NCI-H460 (cell line): ENCODE measurements around the gene HBM. TPM values are rescaled to one million over a fixed set of nuclear protein-coding genes. Genes with fewer than 3 reads are reported as not detected.
A peak's percentile ranks its signal among the peaks of the same experiment; 100 is the strongest.
"Not testable (repeated sequence)": the region's sequence is repeated elsewhere in the genome, so short reads cannot be mapped to it uniquely, and the experiment has no call there.

Experiments
- DNase-seq: peaks from one replicate; pipeline ENCODE4 v3.0.0-alpha.2; 2016; ENCODE audit warnings: low read depth; ENCODE audit errors: extremely low read depth
- total RNA-seq: library from RNA; depleted of rRNA; stranded (reverse); fragments of >200 nt; shearing (Covaris generic); gene quantifications from 2 replicates; pipeline ENCODE4 v1.2.3, GENCODE V29; 2014

Gene HBM
- total RNA-seq, 1 experiment from 2014 or later = not detected

DNA sequence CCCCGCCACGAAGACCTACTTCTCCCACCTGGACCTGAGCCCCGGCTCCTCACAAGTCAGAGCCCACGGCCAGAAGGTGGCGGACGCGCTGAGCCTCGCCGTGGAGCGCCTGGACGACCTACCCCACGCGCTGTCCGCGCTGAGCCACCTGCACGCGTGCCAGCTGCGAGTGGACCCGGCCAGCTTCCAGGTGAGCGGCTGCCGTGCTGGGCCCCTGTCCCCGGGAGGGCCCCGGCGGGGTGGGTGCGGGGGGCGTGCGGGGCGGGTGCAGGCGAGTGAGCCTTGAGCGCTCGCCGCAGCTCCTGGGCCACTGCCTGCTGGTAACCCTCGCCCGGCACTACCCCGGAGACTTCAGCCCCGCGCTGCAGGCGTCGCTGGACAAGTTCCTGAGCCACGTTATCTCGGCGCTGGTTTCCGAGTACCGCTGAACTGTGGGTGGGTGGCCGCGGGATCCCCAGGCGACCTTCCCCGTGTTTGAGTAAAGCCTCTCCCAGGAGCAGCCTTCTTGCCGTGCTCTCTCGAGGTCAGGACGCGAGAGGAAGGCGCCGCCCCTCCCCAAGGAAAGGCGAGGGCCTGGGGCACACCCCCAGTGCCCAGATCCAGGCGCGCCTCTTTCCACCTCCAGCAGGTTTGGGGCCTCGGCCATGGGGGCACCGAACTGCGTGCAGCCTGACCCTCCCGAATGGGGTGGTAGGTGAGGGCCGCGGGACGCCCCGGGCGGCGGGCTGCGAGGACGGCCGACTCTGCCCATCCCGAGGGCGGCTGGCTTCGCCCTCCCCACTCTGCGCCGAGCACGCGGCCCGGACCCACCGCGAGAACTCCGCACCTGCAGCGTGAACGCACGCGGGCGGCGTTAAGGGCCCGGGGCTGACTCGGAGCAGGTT, 15.1 kb downstream of the HBM start:
- DNase-seq = peak; percentile 70

DNA sequence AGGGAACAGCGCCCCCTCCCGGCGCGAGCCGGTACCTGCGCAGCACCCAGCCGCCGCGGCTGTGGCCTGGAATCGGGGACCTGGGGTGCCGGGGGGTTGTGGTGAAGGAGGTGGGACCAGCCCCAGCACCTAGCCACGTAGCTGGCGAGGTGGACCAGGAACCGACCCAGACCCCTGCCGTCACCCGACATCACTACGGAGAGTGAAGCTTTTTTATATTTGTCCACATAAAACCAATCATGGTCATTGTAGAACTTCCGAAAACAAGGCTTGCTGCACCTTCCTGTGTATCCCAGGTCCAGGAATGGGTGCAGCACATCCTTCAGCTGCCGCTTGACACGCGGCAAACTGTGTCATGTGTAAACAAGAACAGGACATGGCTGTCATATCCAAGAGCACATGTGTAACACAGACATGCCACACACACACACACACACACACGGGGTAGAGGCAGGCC, 15.8 kb downstream of the HBM start:
- DNase-seq = no peak

GRCh38 chr16:183005-183404, 17.2 kb downstream of the HBM start:
- no peak for DNase-seq

- no peak for DNase-seq
These were observed 19.4 kb downstream of the HBM start for GRCh38 chr16:185213-185612.

DNA sequence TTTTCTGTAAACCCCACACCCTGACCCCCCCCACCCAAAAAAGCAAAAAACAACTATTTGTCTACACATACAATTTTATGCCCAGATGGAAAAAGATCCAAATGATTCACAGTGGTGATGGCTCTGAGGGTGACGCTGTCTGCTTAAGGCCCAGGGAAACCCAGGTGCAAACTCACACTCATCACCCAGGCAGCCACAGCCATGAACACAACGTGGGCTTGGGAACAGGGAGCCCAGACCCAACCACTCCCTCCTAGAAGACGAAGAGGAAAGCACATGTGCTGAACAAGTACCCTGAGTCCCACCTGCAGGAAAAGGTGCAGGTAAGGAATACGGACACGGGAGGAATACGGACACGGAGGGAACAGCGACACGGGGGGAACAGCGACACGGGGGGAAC, 19.9 kb downstream of the HBM start:
- no peak for DNase-seq

GRCh38 chr16:187330-187729, 21.6 kb downstream of the HBM start:
- no peak for DNase-seq

DNA sequence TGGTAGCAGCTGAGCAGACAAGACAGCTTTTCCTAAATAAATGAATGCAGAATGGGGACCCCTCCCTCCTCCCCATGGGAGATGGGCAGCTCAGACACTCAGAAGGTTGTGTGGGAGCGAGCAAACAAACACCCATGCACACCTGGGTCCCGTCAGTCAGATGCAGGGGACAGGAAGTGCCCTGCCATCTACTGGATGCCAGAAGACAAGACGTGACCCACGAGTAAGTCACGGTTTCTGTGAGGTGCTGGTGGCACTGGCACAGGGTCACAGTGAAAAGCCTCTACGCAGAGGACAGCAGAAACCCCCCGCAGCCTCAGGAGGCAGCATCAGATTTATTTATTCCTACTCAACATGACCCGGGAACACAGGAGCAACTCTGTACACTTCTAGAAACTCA, 22.9 kb downstream of the HBM start:
- no peak for DNase-seq

- DNase-seq = no peak
These were observed 23.9 kb downstream of the HBM start for GRCh38 chr16:189604-190186.

DNA sequence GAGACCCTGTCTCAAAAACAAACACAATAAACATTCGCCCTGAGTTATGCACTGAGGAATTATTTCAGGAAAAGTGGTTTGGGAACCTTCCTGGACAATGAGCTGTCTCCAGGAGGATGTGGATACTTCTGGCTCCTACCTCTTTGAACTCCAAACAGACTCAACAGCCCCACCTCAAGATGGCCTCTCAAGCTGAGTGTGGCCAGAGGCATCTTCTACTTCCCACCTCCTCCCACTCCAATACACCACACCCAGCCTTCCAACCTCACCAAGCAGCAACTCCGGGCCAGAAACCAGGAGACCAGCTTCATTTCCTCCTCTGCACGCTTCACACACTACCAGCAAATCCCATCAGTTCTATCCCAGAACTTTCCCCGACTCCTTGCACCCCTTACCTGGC, 26.1 kb downstream of the HBM start:
- DNase-seq = no peak

DNA sequence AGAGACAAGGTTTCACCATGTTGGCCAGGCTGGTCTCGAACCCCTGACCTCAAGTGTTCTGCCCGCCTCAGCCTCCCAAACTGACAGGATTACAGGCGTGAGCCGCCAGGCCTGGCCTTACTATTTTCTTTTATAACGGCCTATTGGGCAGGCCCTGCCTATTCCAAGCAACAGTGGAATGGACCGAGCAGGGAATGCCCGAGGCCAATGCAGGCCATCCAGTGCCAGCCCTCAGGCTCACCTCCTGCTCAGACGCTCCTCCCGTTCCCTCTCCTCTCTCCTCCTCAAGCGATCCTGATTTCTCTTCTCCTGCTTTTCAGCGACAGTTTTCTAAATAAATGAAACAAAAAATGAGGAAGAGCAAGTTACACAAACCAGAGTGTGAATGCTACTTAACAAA, 26.9 kb downstream of the HBM start:
- no peak for DNase-seq

GRCh38 chr16:193441-193840, 27.7 kb downstream of the HBM start:
- no peak for DNase-seq

GRCh38 chr16:194516-194915, 28.7 kb downstream of the HBM start:
- DNase-seq = no peak

DNA sequence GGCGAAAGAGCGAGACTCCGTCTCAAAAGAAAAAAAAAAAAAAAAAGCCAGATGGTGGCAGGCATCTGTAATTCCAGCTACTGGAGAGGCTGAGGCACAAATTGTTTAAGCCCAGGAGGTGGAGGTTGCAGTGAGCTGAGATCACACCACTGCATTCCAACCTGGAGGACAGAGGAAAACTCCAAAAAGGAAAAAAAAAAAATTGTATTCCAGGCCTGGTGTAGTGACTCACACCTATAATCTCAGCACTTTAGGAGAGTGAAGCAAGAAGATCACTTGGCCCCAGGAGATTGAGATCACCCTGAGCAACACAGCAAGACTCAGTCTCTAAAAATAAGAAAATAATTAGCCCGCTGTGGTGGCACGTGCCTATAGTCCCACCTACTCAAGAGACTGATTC, 34.6 kb downstream of the HBM start:
- DNase-seq = no peak

DNA sequence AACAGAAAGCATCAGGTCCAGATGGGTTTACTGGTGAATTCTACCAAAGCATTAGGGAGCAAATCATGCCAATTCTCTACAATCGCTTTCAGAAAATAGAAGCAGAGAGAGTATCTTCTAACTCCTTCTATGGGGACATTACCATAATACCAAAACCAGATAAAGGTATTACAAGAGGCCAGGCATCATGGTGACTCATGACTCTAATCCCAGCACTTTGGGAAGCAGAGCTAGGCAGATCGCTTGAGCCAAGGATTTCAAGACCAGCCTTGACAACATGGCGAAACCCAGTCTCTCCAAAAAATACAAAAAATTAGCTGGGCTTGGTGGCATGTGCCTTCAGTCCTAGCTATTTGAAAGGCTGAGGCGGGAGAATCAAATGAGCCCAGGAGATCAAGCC, 37.5 kb downstream of the HBM start:
- DNase-seq = no peak

- DNase-seq = not testable (repeated sequence)
These were observed 38.3 kb downstream of the HBM start for GRCh38 chr16:204046-204445.

DNA sequence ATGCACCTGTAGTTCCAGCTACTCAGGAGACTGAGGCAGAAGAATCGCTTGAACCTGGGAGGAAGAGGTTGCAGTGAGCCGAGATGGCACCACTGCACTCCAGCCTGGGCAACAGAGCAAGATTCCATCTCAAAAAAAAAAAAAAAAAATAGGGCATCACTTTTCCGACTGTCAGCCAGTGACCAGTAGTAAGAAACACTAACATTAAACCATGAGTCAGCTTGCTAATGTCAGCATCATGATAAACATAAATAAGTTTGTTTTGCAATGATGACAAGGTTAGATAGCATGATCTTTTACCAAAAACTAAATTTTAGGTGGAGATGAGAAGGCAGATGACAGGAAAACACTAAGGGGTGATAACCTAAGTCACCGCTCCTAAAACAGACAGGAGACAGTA, 43.6 kb downstream of the HBM start:
- DNase-seq = not testable (repeated sequence)

- DNase-seq = not testable (repeated sequence)
These were observed 45.9 kb downstream of the HBM start for GRCh38 chr16:211631-212180.

GRCh38 chr16:212999-213398, 47.2 kb downstream of the HBM start:
- DNase-seq = no peak
